GM21367 (cell line): ENCODE results near the gene IL1RAP.

Source experiments
- ATAC-seq: cut with Tn5 transposase; IDR thresholded peaks from one replicate; pipeline ENCODE4 v1.9.1; 2021; ENCODE audit not compliant: unreplicated experiment

Gene IL1RAP

DNA sequence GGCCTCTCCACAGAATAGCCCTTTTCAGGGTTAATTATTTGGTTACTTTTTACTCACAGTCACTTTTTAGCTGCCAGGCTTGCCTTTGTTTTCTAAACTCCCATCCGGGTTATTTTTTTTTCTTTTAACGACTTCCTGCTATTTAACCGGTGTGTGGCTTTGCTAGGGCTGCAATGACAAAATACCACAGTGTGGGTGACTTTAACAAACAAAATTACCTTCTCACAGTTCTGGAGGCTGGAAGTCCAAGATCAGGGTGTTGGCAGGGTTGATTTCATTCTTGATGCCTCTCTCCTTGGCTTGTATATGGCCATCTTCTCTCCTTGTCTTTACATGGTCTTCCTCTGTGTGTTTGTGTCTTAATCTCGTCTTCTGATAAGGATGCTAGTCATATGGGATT, 91.5 kb downstream of the IL1RAP start:
- no peak for ATAC-seq

DNA sequence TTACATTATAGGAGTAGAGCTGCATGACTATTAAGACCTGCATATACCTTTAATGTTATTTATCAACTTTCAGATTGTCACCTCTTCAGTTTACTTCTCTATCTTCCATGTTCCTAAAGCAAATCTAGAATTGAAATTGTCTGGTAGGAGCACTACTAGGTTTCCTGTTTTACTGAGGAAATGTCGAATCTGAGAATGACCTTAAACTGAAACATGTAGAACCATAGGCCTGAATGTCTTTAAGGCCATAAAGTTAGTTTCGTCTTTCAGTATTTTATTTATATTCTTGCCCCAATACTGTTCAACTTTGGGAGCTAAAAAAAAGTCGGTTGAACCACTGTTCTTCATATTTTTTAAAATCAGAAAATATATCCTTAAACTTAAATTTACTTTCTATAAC, 92.7 kb downstream of the IL1RAP start:
- ATAC-seq: no peak

DNA sequence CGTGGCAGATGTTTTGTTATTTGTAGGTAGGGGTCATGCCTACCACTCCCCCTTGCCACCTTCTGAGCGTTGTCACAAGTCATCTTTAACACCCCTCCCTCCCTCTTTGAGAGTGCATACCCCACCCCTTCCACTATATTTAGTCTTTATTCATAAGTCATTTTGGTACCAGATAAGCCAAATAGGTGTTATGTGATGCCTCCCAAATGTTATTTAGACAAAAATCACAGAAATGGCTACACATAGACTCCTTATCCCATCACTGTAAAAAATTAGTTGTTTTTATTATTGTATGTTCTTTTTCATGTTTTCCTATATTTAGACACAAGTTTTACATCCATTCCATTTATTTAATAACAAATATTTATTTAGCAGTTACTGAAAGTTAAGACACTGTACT, 93.1 kb downstream of the IL1RAP start:
- ATAC-seq: no peak

DNA sequence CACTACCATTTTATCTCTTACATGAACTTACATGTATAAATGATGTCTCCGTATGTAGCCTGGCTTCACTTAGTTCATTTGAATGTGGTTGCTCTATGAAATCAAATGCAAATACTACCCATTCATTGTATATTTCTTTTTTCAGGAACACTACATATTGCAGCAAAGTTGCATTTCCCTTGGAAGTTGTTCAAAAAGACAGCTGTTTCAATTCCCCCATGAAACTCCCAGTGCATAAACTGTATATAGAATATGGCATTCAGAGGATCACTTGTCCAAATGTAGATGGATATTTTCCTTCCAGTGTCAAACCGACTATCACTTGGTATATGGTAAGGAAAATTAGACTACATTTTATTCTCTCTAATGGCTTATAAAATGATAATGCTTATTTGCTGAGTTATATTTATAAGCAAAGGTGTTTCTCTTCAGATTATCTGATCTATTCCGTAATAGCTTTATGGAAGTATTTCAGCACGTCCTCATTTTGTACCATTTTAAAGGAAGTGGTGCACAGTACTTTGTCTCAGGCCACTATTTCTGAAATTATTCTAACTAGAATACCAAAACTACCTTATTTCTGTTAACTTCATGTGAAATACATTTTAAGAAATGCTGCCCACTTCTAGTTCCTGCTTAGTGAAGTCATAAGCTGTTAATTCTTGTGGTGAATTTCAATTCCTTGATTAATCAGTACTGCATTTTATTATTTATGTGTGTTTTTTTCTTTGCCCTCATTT, 95.1 kb downstream of the IL1RAP start:
- ATAC-seq: no peak

DNA sequence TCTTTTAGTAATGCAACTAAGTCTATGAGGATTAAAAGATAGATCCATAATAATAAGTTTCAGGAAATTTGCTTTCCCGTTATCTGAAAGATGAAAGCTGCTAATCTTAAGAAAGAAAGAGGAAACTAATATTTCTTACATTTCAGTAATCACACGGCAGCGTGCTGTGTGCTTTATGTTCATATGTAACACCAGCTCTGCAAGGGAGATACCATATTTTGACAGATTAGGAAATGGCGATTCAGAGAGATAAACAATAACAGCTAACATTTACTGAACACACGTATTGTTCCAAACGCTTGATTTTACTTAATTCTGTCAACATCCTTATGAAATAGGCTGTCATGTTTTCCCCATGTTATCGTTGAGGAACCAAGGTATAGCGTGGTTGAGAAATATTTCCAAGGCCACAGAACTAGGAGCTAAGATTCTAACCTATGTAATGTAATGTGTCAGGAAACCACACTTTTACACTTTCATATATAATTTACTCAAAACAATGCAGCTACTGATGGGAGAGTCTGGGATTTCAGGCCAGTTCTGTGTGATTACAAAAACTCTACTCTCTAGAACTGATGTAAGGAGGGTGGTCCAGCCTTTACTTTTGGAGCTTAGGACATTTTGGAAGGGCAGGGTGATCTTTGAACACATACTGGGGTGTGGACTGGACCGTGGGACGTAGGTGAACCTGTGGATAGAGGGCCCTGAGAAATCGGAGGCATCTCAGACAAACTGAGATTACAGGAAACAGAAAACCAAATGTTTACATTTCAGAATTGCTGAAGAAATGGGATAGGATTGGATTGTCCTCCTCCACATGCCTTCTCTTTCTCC, 100.6 kb downstream of the IL1RAP start:
- ATAC-seq: no peak

DNA sequence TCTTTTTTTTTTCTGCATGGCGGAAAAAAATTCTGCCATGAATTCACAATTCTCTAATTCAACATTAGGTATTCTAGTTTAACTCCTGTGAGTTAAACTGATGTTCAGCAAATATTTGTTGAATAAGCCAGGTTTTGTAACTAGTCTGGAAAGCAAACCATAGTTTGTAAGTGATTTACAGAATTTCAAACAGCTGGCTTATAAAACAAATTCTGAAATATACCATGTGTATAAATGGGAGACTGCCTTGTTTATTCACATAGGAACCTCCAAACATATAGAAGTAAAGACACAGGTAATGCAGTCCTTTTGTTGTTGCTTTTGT, 101.1 kb downstream of the IL1RAP start:
- no peak for ATAC-seq

DNA sequence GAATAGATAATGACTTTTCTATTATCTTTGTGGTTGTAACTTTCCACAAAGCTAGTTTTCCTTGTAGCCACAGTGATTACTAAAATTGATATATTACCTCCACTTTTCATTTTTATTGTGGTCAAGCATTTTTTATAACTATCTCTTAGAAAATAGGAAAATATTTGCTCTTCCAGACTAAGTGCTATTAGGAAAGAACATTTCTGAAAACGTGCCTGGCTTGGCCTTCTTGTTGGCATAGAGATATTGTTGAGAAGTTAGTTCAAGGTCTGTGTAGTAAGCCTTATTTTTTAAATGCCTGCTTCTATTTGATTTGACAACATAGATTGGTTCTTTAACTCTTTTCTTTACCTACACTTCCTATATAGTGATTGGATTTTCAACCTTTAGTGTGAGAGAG, 101.7 kb downstream of the IL1RAP start:
- ATAC-seq: no peak

DNA sequence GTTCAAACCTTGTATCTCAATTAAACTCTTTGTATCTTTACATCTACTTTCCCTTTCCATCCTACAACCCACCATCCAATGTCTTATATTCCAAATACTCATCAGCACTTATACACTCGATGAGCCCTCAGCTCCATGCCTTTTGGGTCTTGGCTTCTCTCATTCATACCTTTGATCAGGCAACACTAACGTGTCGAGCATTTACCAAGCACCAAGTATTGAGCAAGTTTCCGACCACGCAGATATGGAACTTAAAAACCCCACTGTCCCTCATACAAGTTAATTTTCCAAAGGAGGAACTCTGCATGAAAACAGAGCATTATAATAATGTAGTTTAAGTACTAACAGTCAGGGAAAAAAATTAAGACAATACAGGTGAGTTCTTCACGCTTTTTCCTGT, 102.8 kb downstream of the IL1RAP start:
- no peak for ATAC-seq

DNA sequence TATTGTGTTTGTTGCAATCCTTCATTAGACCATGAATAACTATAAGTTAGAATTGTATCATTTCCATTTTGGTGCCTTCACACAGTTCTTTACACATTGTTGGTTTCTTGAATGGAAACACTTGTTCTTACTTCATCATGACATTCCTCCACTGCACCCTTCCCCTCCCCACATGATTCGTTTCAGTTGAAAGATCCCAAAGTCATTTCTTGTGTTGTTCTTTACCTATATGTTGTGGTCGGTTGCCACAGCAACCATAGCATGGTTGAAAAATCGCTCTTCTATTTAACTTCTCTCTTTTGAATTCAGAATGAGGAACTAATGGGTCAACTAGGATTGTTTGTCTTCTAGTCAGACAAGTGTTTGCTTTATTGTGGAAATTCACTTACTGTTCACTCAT, 103.3 kb downstream of the IL1RAP start:
- peak; percentile 86 for ATAC-seq

DNA sequence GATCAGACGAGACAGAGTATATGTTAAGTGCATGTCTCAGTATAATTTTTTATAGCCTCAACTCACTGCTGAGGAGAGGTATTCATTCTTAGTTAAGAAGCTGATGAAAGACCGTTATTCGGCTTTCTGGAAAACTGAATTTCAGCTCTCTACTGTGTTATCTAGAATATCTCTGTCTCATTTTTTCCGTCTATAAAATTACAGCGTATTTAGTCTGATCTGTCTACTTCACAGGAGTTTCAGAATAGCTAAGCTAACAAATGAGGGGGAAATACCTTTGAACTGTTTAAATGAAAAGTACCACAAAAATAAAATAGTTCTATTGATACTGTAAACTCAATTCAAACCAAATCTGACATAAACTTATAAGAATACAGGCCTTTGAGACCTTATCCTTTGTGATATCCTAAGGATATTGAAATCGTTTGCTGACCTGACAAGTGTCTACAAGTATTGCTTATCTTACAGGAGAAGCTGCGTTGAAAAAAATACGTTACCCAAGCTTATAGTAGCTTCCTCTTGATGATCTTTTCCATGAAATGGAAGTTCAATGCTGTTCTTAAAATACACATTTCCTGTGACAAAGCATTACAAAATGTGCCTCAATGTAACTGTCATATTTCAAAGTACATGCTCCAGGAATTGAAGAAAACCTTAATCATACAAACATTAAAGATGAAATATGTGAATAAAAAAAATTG, 104.6 kb downstream of the IL1RAP start:
- ATAC-seq: no peak

DNA sequence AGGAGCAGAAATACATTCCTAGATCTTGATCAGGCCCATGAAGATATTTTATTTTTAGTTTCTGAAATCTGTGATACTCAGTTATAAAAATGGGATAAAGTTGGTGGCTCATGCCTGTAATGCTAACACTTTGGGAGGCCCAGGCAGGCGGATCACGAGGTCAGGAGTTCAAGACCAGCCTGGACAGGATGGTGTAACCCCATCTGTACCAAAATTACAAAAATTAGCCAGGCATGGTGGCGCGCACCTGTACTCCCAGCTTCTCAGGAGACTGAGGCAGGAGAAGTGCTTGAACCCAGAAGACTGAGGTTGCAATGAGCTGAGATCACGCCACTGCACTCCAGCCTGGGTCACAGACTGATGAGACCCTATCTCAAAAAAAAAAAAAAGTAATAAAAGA, 105.5 kb downstream of the IL1RAP start:
- no peak for ATAC-seq

DNA sequence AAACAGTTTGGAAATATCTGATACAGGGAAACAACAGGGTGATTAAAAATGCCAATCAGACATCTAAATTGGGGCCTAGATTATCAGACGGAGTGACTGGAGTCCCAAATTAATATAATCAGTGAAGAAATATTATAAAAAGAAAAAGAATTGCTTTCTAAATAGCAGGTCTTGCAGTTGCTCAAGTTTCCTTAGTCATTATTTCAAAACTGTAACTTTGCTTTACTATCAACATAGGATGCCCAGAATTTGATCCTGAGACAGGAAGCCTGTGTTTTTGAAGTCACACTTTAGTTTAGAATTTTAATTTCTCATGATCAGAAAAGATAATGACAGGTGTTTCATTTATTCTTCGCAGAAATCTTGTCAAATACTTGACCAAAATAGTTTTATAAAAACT, 105.9 kb downstream of the IL1RAP start:
- ATAC-seq: no peak

DNA sequence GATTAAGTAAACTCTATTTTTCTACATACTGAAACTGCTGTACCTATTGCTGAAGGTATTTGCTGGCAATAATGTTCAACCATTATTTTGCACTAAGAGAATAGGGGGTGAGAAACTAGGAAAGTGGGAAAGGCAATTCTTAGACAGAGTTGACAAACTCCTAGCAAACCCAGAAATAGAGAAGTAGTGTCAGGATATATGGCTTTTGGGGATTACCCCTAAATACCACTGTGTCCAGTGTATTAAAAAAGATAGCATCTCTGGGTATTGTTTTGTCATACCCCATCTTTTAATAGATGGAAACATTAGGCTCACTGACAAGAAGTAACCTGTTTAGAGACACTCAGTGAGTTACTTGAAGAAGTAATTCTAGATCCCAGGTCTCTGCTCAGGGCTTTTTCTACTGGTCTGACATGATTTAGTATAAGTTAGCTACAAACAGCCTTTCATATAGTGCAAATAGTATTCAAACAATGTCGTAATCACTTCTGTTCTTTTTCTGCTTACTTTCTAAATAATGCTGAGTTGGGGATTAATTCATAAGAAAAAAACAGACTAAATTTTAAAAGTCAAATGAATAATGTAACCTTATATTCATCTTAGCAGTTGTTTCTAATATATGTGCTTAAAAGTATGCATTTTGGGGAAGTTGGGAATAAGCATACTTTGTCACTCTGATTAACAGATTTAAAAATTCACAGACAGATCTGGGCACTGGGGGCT, 107.2 kb downstream of the IL1RAP start:
- ATAC-seq: no peak

DNA sequence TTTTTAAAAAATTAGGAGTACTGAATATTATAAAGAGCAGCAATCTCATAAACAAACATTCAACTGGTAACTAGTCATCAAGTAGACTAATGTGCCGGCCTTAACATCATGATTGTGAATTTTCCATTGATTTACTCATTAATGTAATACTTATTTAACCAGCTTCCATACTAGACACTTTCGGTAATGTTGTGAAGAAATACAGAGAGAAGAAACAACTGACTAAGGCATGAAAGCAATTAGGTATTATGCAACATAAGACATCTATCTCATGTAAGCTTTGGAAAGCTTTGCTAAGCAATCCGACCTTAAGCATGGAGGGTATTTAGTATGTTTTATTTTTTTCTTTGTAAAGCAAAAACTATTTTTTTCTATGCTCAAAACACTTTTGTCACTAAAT, 108.0 kb downstream of the IL1RAP start:
- no peak for ATAC-seq

DNA sequence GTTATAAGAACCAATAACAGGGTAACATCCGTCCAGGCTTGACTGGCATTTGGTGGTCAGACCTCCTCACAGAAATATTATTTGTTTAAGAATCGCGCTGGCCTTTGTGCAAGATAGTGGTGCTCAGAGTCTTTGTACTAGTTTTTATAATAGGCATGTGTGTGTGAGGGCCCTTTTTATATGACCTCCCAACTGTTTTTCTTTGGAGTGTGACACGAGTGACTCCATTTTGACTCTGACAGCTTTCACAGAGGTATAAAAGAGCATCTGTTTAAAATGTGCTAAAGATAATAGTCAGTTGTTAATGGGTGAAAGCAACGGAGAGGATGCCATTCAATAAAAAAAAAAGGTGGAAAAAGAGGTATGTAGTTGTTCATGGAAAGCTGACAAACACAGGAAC, 110.4 kb downstream of the IL1RAP start:
- no peak for ATAC-seq

DNA sequence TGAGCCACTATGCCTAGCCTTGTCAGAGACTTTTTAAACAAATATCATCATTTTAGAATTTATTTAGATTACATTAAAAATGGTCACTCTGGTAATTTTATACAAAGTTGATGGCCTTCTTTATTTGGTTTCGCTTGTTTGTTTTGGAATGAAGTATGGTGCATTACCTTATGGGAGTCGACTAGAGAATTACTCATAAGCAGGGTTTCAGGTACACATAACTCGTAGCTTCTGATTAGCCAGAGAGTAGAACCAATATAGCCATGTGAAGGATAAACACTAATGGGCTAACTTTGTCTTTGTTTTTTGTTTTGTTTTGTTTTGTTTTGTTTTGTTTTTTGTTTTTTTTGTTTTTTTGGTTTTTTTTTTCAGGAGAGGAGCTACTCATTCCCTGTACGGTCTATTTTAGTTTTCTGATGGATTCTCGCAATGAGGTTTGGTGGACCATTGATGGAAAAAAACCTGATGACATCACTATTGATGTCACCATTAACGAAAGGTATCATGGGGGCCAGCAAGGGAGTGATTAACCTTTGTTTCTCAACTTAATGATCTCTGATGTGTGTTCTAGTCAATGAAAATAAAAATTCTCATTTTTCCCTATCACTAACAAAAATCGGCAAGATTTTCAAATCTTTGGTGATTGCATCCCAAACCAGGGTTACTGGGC, 113.2 kb downstream of the IL1RAP start:
- no peak for ATAC-seq

DNA sequence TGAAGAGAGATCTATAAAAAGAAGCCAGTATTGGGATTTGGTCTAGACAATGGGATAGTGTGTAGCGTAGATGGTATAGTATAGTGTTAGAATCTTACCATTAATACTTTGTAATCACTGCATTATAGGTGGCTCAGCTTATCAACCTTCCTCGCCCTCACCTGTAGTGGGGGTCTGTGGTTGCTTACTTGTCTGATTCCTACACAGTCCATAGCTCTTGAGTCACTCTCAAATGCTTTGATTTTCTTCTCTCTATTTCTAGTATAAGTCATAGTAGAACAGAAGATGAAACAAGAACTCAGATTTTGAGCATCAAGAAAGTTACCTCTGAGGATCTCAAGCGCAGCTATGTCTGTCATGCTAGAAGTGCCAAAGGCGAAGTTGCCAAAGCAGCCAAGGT, 115.2 kb downstream of the IL1RAP start:
- no peak for ATAC-seq

DNA sequence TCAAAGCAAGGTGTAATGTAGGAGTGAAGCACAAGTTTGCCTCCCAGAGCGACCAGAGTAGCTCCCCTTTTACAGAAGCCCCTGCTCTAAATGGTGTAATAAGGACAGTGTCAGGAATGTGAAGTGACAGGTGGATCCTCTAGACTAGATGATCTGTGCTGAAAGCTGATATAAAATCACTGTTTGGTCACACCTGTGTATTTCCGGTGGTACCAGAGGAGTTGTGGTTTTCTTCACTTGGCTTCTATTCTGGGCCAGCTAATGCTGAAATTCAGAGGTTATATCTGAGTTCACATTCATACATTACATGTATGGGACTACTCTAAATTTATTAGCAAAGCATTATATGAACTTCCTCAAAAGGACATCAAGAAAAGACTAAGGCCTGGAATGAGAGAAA, 117.4 kb downstream of the IL1RAP start:
- no peak for ATAC-seq

DNA sequence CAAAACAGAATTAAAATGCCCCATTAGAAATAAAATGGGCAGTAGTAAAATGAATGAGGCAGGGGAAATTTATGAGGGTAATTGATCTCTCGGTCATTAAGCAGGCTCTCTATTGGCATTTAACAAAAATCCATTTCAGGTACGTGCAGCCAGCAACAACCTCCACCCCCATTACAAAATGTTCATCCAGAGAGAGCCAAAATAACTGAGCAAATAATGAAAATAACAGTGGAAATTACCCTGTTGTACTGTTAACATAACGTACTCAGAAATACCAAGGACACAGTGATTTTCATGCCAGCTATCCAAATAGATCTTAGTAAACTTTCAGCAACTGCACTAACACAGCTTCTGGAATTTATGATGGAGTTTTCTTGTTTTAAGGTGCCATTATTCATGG, 127.7 kb downstream of the IL1RAP start:
- no peak for ATAC-seq

DNA sequence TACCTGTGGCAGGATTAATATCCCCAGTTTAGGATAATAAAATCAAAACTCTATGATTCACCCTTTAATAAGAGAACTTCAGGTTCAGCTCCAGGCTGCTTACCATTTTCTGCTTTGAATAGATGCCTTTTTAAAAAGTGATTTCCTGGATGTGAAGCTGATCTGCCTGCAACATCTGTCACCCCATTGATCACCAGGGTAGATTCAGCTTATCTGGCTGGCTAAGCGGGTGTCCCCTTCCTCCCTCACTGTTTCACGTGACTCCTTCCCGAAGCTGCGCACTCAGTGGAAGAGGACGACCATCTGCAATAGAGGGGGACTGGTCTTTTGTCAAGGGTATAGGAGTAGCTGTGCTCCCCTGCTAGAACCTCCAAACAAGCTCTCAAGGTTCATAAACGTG, 128.1 kb downstream of the IL1RAP start:
- ATAC-seq: no peak

DNA sequence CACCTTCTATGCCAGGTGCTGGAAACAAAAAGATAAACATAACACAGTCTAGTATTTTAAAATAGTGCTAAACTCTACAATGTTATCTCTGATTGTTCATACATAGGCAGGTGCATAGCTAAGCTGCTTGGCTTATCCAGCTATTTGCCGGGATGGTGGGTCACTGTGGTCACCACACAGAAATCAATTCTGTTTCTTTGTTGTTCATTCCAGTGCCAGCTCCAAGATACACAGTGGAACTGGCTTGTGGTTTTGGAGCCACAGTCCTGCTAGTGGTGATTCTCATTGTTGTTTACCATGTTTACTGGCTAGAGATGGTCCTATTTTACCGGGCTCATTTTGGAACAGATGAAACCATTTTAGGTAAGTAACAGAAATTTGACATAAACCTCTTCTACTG, 130.2 kb downstream of the IL1RAP start:
- ATAC-seq: no peak
